Uterus (tissue), 4 donors: ENCODE measurements around the gene BNC2. TPM values are rescaled to one million over a fixed set of nuclear protein-coding genes. Genes with fewer than 3 reads are reported as not detected.
"Not testable (repeated sequence)": the region's sequence is repeated elsewhere in the genome, so short reads cannot be mapped to it uniquely, and the experiment has no call there.

ENCODE experiments used
- DNase-seq, 2 donors: peaks; one replicate each; pipeline ENCODE4 v3.0.0-alpha.2; 2019 to 2020
- H3K27ac ChIP-seq, 2 donors: fragments of 200-600 bp; sonication (generic); 1 replicate in 1 of 2; 2 replicates in 1 of 2; pipeline ENCODE4 v1.5.1; 2016 to 2018
- H3K27me3 ChIP-seq, 2 donors: fragments of 200-600 bp; sonication (generic); one replicate each; pipeline ENCODE4 v1.5.1; 2018 to 2019; ENCODE audit warnings: control low read depth in 1 of 2
- H3K36me3 ChIP-seq, 2 donors: fragments of 200-600 bp; sonication (generic); one replicate each; pipeline ENCODE4 v1.5.1; 2019; ENCODE audit warnings: control low read depth in 1 of 2
- H3K4me1 ChIP-seq, 2 donors: fragments of 200-600 bp; sonication (generic); one replicate each; pipeline ENCODE4 v1.5.1; 2018 to 2019; ENCODE audit warnings: control low read depth in 1 of 2
- H3K4me3 ChIP-seq, 2 donors: fragments of 200-600 bp; sonication (generic); 1 replicate in 1 of 2; 2 replicates in 1 of 2; pipeline ENCODE4 v1.5.1; 2018 to 2019; ENCODE audit warnings: mild to moderate bottlenecking in 1 of 2
- H3K9me3 ChIP-seq, 2 donors: fragments of 200-600 bp; sonication (generic); one replicate each; pipeline ENCODE4 v1.5.1; 2019; ENCODE audit warnings: control low read depth in 1 of 2
- CTCF ChIP-seq, 4 experiments: fragments of 200-600 bp in 2 of 4; fragments of 450-650 bp in 2 of 4; sonication (generic) in 2 of 4; IDR thresholded peaks; one replicate each; pipeline ENCODE4 v1.5.1; 2016 to 2019; ENCODE audit warnings: antibody characterized with exemption in 4 of 4, mild to moderate bottlenecking in 2 of 4, moderate library complexity in 1 of 4
- POLR2A ChIP-seq, 2 donors: fragments of 450-650 bp; IDR thresholded peaks; one replicate each; pipeline ENCODE4 v1.6.1; 2016; ENCODE audit warnings: antibody characterized with exemption in 2 of 2, mild to moderate bottlenecking in 1 of 2, moderate library complexity in 1 of 2
- intact Hi-C: fragments of 100-400 bp; cut with DNase I; formaldehyde crosslinking; loops from one replicate; pipeline ENCODE4 v1.15.1; 2023; ENCODE audit warnings: low total_unique reads
- total RNA-seq, 4 donors: library from RNA; depleted of rRNA in 3 of 4; stranded (reverse); fragments of >200 nt in 3 of 4; gene quantifications; one replicate each; pipeline versions ENCODE4 v1.1.0 to v1.2.4, GENCODE V29; 2014 to 2023
- donor health status: DM: yes; HTN: yes; CAD: no.

Gene BNC2
- total RNA-seq, 4 donors from 2014 or later = 85.9 to 293 (median 93.4) TPM

GRCh38 chr9:16484744-16485143 is 385.7 kb downstream of the BNC2 start:
- Histone ChIP-seq H3K27me3 (no peaks in the 10 kb centered on the region), H3K9me3 (no peaks in the 10 kb centered on the region), H3K4me3 (no peak overlapping the region), H3K4me1 (peaks cover 0 to 12% of the 10 kb centered on the region in 2 donors), H3K27ac (peak overlapping the region; percentile 12 to 52), H3K36me3 (no peaks in the 10 kb centered on the region)
- no peak for TF ChIP-seq POLR2A (IDR thresholded peaks at IDR 0.05)
- no peak for TF ChIP-seq CTCF (IDR thresholded peaks at IDR 0.05)
- DNase-seq = no peak
- intact Hi-C loops = no loop called here

- Histone ChIP-seq H3K36me3 (no peaks in the 10 kb centered on the region), H3K4me1 (peaks cover 0 to 12% of the 10 kb centered on the region in 2 donors), H3K27me3 (no peaks in the 10 kb centered on the region), H3K9me3 (no peaks in the 10 kb centered on the region), H3K4me3 (no peak overlapping the region), H3K27ac (peak overlapping the region; percentile 12 to 52)
- DNase-seq = no peak
- TF ChIP-seq CTCF (IDR thresholded peaks at IDR 0.05) = no peak
- TF ChIP-seq POLR2A (IDR thresholded peaks at IDR 0.05) = no peak
- intact Hi-C loops = no loop called here
Measured at GRCh38 chr9:16484180-16484579, 386.3 kb downstream of the BNC2 start.

- no peak for DNase-seq
- peaks cover 0 to 8% of the 10 kb centered on the region in 2 donors for H3K4me1 ChIP-seq
- intact Hi-C loops = no loop called here
Measured at GRCh38 chr9:16482764-16483163, 387.7 kb downstream of the BNC2 start.

GRCh38 chr9:16480584-16480983 is 389.9 kb downstream of the BNC2 start:
- H3K27me3 ChIP-seq, H3K4me1 ChIP-seq, DNase-seq, intact Hi-C loops, H3K36me3 ChIP-seq, H3K4me3 ChIP-seq, H3K9me3 ChIP-seq: not testable (repeated sequence)
- H3K27ac ChIP-seq = peak overlapping the region; percentile 20 to 25

More at GRCh38 chr9:16482764-16483163, 387.7 kb downstream of the BNC2 start:
- no peak for TF ChIP-seq POLR2A (IDR thresholded peaks at IDR 0.05)
- TF ChIP-seq CTCF (IDR thresholded peaks at IDR 0.05) = no peak
- H3K27ac ChIP-seq = no peak overlapping the region
- no peaks in the 10 kb centered on the region for H3K36me3 ChIP-seq
- no peaks in the 10 kb centered on the region for H3K9me3 ChIP-seq
- no peak overlapping the region for H3K4me3 ChIP-seq
- no peaks in the 10 kb centered on the region for H3K27me3 ChIP-seq

- H3K4me3 ChIP-seq = no peak overlapping the region
- no peak overlapping the region for H3K27ac ChIP-seq
- H3K9me3 ChIP-seq = no peaks in the 10 kb centered on the region
- no peak for DNase-seq
- TF ChIP-seq POLR2A (IDR thresholded peaks at IDR 0.05) = no peak
- TF ChIP-seq CTCF (IDR thresholded peaks at IDR 0.05) = no peak
- H3K27me3 ChIP-seq = no peaks in the 10 kb centered on the region
- intact Hi-C loops = no loop called here
- H3K4me1 ChIP-seq = peaks cover 0 to 9% of the 10 kb centered on the region in 2 donors
- no peaks in the 10 kb centered on the region for H3K36me3 ChIP-seq
Measured at GRCh38 chr9:16475996-16476395, 394.5 kb downstream of the BNC2 start.

- no peaks in the 10 kb centered on the region for H3K36me3 ChIP-seq
- no peak for DNase-seq
- H3K4me1 ChIP-seq = peaks cover 0 to 9% of the 10 kb centered on the region in 2 donors
- no peaks in the 10 kb centered on the region for H3K9me3 ChIP-seq
- no peak for TF ChIP-seq POLR2A (IDR thresholded peaks at IDR 0.05)
- TF ChIP-seq CTCF (IDR thresholded peaks at IDR 0.05) = no peak
- no peaks in the 10 kb centered on the region for H3K27me3 ChIP-seq
- no peak overlapping the region for H3K4me3 ChIP-seq
- H3K27ac ChIP-seq = no peak overlapping the region
- intact Hi-C loops = no loop called here
Measured at GRCh38 chr9:16475257-16475656, 395.2 kb downstream of the BNC2 start.
